Pulmonary artery endothelial cell (primary cell): Measurements from ENCODE around the gene JPT2. TPM values are rescaled to one million over a fixed set of nuclear protein-coding genes. Genes with fewer than 3 reads are reported as not detected.
"Not testable (repeated sequence)": the region's sequence is repeated elsewhere in the genome, so short reads cannot be mapped to it uniquely, and the experiment has no call there.

Experiments
- DNase-seq: peaks from one replicate; pipeline ENCODE4 v3.0.0-alpha.2; 2011; ENCODE audit warnings: low read depth, low spot score
- total RNA-seq: library from RNA; depleted of rRNA; stranded (reverse); fragments of >200 nt; gene quantifications from 2 replicates; pipeline ENCODE4 v1.2.3, GENCODE V29; 2014

Gene JPT2
- total RNA-seq, 1 donor from 2014 or later: 45.9 TPM

- no peak for DNase-seq
Measured at GRCh38 chr16:1707193-1707790, 29.2 kb downstream of the JPT2 start.

GRCh38 chr16:1708083-1708767, 30.1 kb downstream of the JPT2 start:
- DNase-seq: no peak

GRCh38 chr16:1708768-1709180, 30.7 kb downstream of the JPT2 start:
- no peak for DNase-seq

- DNase-seq: no peak
Measured at GRCh38 chr16:1709356-1709755, 31.3 kb downstream of the JPT2 start.

- DNase-seq: no peak
Measured at GRCh38 chr16:1710811-1711507, 32.9 kb downstream of the JPT2 start.

- no peak for DNase-seq
Measured at GRCh38 chr16:1712791-1713261, 34.7 kb downstream of the JPT2 start.

GRCh38 chr16:1713331-1713730, 35.3 kb downstream of the JPT2 start:
- no peak for DNase-seq

GRCh38 chr16:1713933-1714332, 35.9 kb downstream of the JPT2 start:
- DNase-seq: no peak

GRCh38 chr16:1715220-1715619, 37.1 kb downstream of the JPT2 start:
- no peak for DNase-seq

GRCh38 chr16:1718236-1718635, 40.2 kb downstream of the JPT2 start:
- DNase-seq: not testable (repeated sequence)

- not testable (repeated sequence) for DNase-seq
Measured at GRCh38 chr16:1719559-1720229, 41.6 kb downstream of the JPT2 start.

- no peak for DNase-seq
Measured at GRCh38 chr16:1721372-1721771, 43.3 kb downstream of the JPT2 start.

- DNase-seq: no peak
Measured at GRCh38 chr16:1723450-1724147, 45.5 kb downstream of the JPT2 start.

- DNase-seq: no peak
Measured at GRCh38 chr16:1724491-1724890, 46.4 kb downstream of the JPT2 start.

GRCh38 chr16:1726661-1727502, 48.8 kb downstream of the JPT2 start:
- no peak for DNase-seq

GRCh38 chr16:1727651-1728624, 49.9 kb downstream of the JPT2 start:
- no peak for DNase-seq

GRCh38 chr16:1729026-1729425, 50.9 kb downstream of the JPT2 start:
- no peak for DNase-seq

- DNase-seq: no peak
Measured at GRCh38 chr16:1729445-1729844, 51.4 kb downstream of the JPT2 start.

GRCh38 chr16:1731073-1731472, 53.0 kb downstream of the JPT2 start:
- no peak for DNase-seq
